Osteocyte (in vitro differentiated cells): Measurements from ENCODE around the gene SLC1A3. TPM values are rescaled to one million over a fixed set of nuclear protein-coding genes. Genes with fewer than 3 reads are reported as not detected.
"Not testable (repeated sequence)": the region's sequence is repeated elsewhere in the genome, so short reads cannot be mapped to it uniquely, and the experiment has no call there.

ENCODE experiments used
- DNase-seq: peaks from one replicate; pipeline ENCODE4 v3.0.0; 2021; ENCODE audit warnings: mixed read lengths; ENCODE audit not compliant: unreplicated experiment; ENCODE audit errors: extremely low spot score
- H3K27ac Mint-ChIP-seq: one replicate; pipeline ENCODE4 v1.8.0; 2021; ENCODE audit warnings: mild to moderate bottlenecking, mixed read lengths; ENCODE audit not compliant: unreplicated experiment
- H3K27me3 Mint-ChIP-seq: one replicate; pipeline ENCODE4 v1.8.0; 2021; ENCODE audit warnings: mixed read lengths; ENCODE audit not compliant: unreplicated experiment
- H3K36me3 Mint-ChIP-seq: one replicate; pipeline ENCODE4 v1.8.0; 2021; ENCODE audit warnings: mixed read lengths; ENCODE audit not compliant: unreplicated experiment
- H3K4me1 Mint-ChIP-seq: one replicate; pipeline ENCODE4 v1.8.0; 2021; ENCODE audit warnings: mixed read lengths; ENCODE audit not compliant: unreplicated experiment
- H3K4me3 Mint-ChIP-seq: one replicate; pipeline ENCODE4 v1.8.0; 2021; ENCODE audit warnings: mild to moderate bottlenecking, moderate library complexity, mixed read lengths; ENCODE audit not compliant: unreplicated experiment
- H3K9me3 Mint-ChIP-seq: one replicate; pipeline ENCODE4 v1.8.0; 2021; ENCODE audit warnings: mixed read lengths; ENCODE audit not compliant: unreplicated experiment
- CTCF ChIP-seq: fragments of 200-600 bp; sonication (generic); IDR thresholded peaks from 2 replicates; pipeline ENCODE4 v1.5.0; 2021; ENCODE audit warnings: antibody characterized with exemption, mild to moderate bottlenecking, moderate library complexity
- total RNA-seq: library from RNA; stranded (reverse); gene quantifications from 2 replicates; pipeline ENCODE4 v1.2.1, GENCODE V29; 2021

Gene SLC1A3
- total RNA-seq, 1 donor from 2014 or later = 19.9 TPM

GRCh38 chr5:36571401-36572042 lies 34.9 kb upstream of the SLC1A3 start:
- peaks cover 10% of the 10 kb centered on the region for H3K4me1 Mint-ChIP-seq
- no peaks in the 10 kb centered on the region for H3K36me3 Mint-ChIP-seq

GRCh38 chr5:36573438-36573837 lies 33.0 kb upstream of the SLC1A3 start:
- Mint-ChIP-seq H3K9me3 (no peaks in the 10 kb centered on the region), H3K4me3 (no peak overlapping the region)
- no peak for TF ChIP-seq CTCF

More at GRCh38 chr5:36571401-36572042, 34.9 kb upstream of the SLC1A3 start:
- Mint-ChIP-seq H3K9me3 (no peaks in the 10 kb centered on the region), H3K27ac (no peak overlapping the region), H3K4me3 (no peak overlapping the region), H3K27me3 (no peaks in the 10 kb centered on the region)
- no peak for DNase-seq
- no peak for TF ChIP-seq CTCF

GRCh38 chr5:36575361-36575781 lies 31.0 kb upstream of the SLC1A3 start:
- H3K27me3 Mint-ChIP-seq = peaks cover 2% of the 10 kb centered on the region
- no peaks in the 10 kb centered on the region for H3K36me3 Mint-ChIP-seq
- no peak overlapping the region for H3K4me3 Mint-ChIP-seq
- peaks cover 5% of the 10 kb centered on the region for H3K4me1 Mint-ChIP-seq
- H3K27ac Mint-ChIP-seq = peak overlapping the region; percentile 61
- no peaks in the 10 kb centered on the region for H3K9me3 Mint-ChIP-seq
- no peak for TF ChIP-seq CTCF
- no peak for DNase-seq

More at GRCh38 chr5:36573438-36573837, 33.0 kb upstream of the SLC1A3 start:
- Mint-ChIP-seq H3K36me3 (no peaks in the 10 kb centered on the region), H3K27me3 (no peaks in the 10 kb centered on the region), H3K4me1 (peaks cover 12% of the 10 kb centered on the region), H3K27ac (no peak overlapping the region)
- DNase-seq = no peak

GRCh38 chr5:36576721-36577120 lies 29.7 kb upstream of the SLC1A3 start:
- Mint-ChIP-seq H3K36me3 (no peaks in the 10 kb centered on the region), H3K4me3 (no peak overlapping the region), H3K4me1 (peaks cover 5% of the 10 kb centered on the region), H3K27me3 (peaks cover 7% of the 10 kb centered on the region), H3K9me3 (no peaks in the 10 kb centered on the region), H3K27ac (no peak overlapping the region)
- no peak for TF ChIP-seq CTCF
- no peak for DNase-seq

- H3K27me3 Mint-ChIP-seq = peaks cover 21% of the 10 kb centered on the region
- H3K4me3 Mint-ChIP-seq, H3K27ac Mint-ChIP-seq, DNase-seq, H3K9me3 Mint-ChIP-seq, H3K36me3 Mint-ChIP-seq, H3K4me1 Mint-ChIP-seq: not testable (repeated sequence)
Measured at GRCh38 chr5:36579858-36580257, 26.5 kb upstream of the SLC1A3 start.
